ENCODE results near the gene OCA2.
A peak's percentile ranks its signal among the peaks of the same experiment; 100 is the strongest.
"Not testable (repeated sequence)": the region's sequence is repeated elsewhere in the genome, so short reads cannot be mapped to it uniquely, and the experiment has no call there.

Gene OCA2

GRCh38 chr15:28098766-28099554, at the start of gene OCA2:
TSS of gene OCA2 (minus strand) at chr15:28099315. CDS start at chr15:28081874, 17,441 bp downstream.
- DNase-seq: peak; percentile 54 to 55

- no peak for DNase-seq
Measured at GRCh38 chr15:28147801-28148200, 48.7 kb upstream of the OCA2 start.

GRCh38 chr15:28145419-28145818, 46.3 kb upstream of the OCA2 start:
- DNase-seq: not testable (repeated sequence)

- no peak for DNase-seq
Measured at GRCh38 chr15:28140062-28140461, 40.9 kb upstream of the OCA2 start.

GRCh38 chr15:28137408-28138039, 38.4 kb upstream of the OCA2 start:
- not testable (repeated sequence) for DNase-seq

GRCh38 chr15:28136236-28136904, 37.3 kb upstream of the OCA2 start:
- peak; percentile 20 to 37 for DNase-seq

- no peak for DNase-seq
Measured at GRCh38 chr15:28133281-28133680, 34.2 kb upstream of the OCA2 start.

- no peak for DNase-seq
Measured at GRCh38 chr15:28132524-28133275, 33.6 kb upstream of the OCA2 start.

- DNase-seq: no peak
Measured at GRCh38 chr15:28131946-28132345, 32.8 kb upstream of the OCA2 start.

- DNase-seq: no peak
Measured at GRCh38 chr15:28131400-28131799, 32.3 kb upstream of the OCA2 start.

- no peak for DNase-seq
Measured at GRCh38 chr15:28130651-28131050, 31.5 kb upstream of the OCA2 start.

- DNase-seq: no peak
Measured at GRCh38 chr15:28129231-28129848, 30.2 kb upstream of the OCA2 start.

GRCh38 chr15:28128031-28128430, 28.9 kb upstream of the OCA2 start:
- DNase-seq: no peak

GRCh38 chr15:28127036-28127435, 27.9 kb upstream of the OCA2 start:
- no peak for DNase-seq

GRCh38 chr15:28125673-28126651, 26.8 kb upstream of the OCA2 start:
- DNase-seq: peak in 1 of 2 donors; percentile 47

- DNase-seq: no peak
Measured at GRCh38 chr15:28124841-28125240, 25.7 kb upstream of the OCA2 start.

GRCh38 chr15:28123408-28124023, 24.4 kb upstream of the OCA2 start:
- peak; percentile 37 to 46 for DNase-seq

- no peak for DNase-seq
Measured at GRCh38 chr15:28122038-28122949, 23.2 kb upstream of the OCA2 start.

GRCh38 chr15:28121577-28121976, 22.5 kb upstream of the OCA2 start:
- not testable (repeated sequence) for DNase-seq

GRCh38 chr15:28120359-28120640, 21.2 kb upstream of the OCA2 start:
- no peak for DNase-seq
